HG02852 (cell line): ENCODE measurements around the gene PLCZ1.
"Not testable (repeated sequence)": the region's sequence is repeated elsewhere in the genome, so short reads cannot be mapped to it uniquely, and the experiment has no call there.

Experiments used
- ATAC-seq: cut with Tn5 transposase; IDR thresholded peaks from one replicate; pipeline ENCODE4 v1.9.1; 2021; ENCODE audit warnings: mild to moderate bottlenecking, moderate library complexity; ENCODE audit not compliant: unreplicated experiment

Gene PLCZ1

DNA sequence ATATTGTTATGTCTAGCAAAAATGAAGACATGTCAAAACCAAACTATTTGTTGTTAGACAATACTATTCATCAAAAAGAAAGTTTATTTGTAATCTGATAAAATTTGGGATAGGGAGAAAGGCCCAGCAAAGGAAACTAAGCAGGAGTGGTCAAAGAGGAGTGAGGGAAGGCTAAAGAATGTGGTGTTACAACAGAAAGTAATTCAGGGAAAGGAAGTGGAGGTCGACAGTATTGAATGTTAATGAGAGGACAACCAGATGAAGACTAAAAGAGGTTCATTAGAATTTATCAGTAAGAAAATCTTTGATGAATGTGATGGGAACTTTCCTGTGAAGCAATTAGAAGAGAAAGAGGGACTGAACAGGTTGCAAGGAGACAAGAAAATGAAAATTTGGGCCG, 33.9 kb downstream of the PLCZ1 start:
- ATAC-seq, result no peak

DNA sequence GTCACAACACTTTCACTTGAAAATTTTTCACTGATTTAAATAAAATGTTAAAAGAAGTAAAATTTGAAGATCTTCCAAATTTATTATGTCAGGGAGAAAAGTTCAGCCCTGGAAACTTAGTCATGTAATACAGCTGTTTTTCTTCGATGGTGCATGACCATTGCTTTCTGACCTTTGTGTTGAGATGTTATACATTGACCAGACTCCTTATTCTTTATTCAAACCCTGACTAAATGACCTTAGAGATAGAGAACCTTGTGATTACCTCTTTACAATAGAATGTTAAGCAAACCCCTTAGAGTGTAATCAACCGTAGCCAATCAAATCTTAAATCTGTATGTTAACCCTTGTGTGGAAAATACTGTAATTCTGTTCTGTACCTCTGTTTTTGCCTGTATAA, 34.5 kb downstream of the PLCZ1 start:
- no peak for ATAC-seq

DNA sequence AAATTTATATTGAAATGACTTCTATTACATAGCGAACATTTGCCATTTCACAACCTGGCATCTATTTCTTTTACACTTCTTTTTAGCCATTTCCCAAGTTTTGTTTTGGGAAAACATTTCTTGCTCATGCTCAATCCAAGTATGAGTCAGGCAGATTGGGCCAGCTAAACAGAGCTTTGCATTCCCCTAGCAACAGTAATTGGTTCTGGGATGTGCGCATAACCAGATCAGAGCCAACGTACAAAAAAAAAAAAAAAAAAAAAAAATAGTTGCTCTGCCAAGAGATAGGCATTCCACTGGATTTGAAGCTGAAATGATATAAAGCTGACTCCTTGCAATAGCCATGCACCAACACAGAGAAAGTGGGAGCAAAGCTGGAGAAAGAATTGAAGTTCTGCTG, 37.5 kb downstream of the PLCZ1 start:
- no peak for ATAC-seq

DNA sequence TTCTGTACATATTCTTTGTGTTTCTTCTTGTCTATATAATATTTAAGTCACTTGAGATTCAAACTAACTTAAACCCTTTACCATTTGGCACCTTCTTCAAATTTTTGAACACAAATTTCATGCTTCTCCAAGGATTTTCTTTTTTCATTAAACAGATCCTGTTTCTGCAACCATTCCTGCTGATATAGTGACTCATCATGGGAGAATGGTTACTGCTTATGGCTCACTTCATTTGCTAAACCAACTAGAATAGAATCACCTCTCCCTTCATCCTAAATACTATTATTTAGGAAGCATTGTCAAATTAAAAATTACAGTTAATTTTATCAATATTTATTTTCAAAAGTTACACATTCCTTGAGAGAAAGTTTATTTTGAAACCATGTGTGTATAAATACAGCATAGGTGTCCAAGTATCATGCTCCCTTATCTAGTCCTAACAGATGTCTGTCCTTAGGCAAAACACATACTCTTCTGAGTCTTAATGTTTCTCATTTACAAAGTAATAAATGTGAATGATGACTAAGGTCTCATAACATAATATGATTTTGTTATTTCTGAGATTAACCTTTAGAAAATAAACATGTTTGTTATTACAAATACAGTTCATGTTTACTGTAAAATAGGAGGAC, 40.7 kb downstream of the PLCZ1 start:
- no peak for ATAC-seq

DNA sequence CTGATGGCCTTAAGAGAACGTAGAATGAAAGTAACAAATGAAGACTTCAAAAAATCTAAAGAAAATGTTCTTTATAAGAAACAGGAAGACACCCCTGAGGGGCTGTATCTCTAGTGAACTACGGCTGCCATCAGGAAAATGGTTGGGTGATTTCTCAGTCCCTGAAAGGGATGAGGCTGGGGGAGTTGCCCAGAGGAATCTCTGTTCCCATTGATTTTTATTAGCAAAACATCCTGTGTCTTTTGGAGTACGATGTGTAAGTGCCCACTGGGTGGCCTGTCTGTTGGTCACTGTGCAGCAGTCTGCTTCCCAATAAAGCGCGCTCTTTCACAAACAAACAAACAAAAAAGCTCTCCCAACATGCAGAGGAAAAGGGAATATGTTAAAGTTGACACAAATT, 43.8 kb downstream of the PLCZ1 start:
- ATAC-seq, result not testable (repeated sequence)

DNA sequence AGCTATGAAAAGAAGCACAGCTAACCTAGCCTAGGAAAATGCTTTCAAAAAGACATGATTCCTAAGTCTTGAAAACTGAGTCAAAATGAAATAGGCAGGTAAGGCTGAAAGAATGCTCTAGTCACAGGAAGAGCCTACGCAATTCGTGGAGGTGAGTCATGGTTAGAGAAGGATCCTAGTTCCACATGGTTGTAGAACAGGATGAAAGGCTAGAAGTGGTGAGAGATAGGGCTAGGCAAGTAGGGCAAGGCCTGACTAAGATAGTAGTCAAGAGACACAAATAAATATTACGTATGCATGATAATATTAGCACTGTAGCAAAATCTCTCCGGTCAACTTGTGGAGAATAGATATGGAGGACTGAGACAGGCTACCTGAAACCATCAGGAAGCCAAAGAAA, 47.2 kb downstream of the PLCZ1 start:
- ATAC-seq, result no peak

DNA sequence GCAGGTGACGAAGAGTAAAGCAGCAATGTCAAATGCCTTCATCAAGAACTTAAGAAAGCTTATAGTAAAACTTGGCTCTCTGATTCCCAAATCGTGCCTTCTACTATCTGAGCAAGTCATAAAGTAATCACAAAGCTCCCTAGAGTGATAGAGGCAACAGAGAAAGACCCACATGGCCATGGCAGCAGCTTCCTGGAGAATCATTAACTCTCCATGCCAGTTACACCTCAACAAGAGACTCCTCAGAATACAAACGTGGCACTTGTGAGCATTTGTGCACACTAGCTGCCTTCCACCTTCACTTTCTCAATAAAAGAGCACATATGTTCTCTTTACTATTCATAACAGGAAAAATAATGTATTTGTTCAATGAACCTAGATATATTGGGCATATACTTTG, 48.0 kb downstream of the PLCZ1 start:
- ATAC-seq, result no peak

DNA sequence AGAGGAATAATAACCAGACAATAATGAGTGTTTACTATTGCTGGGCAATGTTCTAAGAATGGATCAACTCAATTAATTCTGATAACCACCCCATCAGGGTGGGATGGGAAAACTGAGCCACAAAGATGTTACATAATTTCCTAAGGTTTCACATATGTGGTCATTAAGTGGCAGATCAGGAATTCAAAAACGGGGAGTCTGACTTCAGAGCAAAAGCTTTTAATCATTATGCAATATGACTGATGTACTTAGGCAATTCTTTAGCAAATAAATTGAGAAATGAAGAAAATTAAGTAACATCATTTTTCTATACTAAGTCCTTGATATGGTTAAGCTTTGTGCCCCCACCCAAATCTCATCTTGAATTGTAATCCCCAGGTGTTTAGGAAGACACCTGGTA, 53.4 kb downstream of the PLCZ1 start:
- ATAC-seq, result no peak

DNA sequence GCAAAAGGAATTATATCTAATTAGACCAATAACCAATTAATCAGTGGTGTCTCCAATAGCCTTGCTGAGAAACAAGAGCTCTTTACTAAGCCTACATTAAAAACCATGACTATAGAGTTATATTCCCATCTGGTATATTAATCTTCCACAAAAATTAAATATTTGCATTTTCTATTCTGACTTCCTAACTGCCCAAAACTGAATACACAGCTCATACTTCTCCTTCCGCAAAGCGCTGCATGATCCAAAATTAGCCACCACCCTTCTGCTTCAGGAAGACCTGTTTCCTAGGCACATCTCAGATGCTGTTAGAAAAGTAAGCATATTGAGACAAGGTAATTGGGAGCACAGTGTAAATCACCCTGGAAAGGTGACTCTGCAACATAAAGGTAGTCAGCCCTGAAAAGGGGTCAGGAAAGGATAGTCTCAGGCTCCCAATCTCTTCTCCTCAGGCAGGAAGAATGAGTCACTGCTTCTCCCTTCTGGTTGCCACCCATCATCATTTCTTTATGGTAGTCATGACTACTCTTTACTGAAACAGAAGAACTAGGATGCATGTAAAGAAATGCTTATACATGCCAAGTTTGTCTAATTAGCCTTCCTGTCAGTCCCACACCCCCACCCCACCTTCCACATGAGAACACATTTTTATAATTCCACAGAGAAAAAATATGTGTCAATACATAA, 54.3 kb downstream of the PLCZ1 start:
- ATAC-seq, result no peak

DNA sequence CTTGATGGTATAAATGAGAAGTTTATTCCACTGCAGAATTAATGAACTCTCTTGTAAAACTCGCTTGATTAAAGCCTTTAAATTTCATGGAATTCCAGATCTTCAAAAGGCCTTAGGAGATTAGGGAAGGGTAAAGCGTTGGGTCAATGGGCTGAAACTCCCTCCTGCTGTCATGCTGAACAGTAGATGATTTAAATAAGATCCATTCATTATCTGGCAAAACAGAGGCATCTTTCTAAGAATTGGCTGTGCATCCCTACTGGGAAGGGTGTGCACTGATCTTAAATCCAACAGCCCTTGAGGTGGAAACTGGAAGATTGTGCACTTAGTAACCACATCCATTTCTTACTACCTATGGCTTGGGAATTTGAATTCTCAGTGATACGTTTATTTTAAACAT, 56.0 kb downstream of the PLCZ1 start:
- no peak for ATAC-seq

DNA sequence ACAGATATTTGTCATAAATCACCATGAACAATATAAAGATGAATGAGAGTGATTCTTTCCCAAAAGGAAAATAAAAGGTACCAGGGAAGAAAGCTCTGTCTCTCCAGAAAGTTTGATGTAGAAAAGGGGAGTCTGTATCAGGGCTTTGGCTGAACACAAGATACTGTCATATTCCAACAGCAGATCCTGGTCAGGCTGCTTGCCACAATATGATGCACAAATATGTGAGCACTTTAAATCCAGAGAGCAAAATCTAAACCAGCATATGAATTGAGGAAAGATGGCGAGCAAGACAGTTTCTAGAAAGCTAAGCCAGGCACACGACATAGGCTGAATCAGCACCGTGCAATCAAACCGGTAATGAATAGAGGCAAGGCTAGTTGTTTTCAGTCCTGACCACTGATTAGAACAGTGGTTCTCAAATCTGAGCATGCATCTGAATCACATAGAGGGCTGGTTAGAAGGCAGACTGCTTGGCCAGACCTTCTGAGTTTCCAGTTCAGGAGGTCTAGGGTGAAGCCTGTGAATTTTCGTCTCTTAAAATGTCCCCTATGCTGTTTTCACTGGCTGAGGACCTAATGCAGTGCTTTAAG, 60.7 kb downstream of the PLCZ1 start:
- ATAC-seq, result no peak

DNA sequence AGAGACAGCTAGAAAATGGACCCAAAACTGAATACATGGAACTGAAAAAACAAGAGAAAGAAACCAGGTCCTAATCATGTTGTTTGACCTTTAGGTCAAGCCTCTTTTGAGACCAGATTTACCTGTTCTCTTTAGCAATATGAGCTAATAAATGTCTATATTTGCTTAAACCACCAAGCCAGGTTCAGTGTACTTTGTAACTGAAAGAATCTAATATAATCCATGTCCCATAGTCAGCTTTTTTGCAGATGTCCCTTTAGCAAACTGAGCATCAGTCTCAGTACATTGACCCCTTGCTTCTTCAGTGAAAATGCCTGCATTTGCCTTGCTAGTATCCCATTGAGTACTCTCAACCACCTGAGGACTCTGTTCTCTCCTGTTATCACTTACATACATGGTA, 61.7 kb downstream of the PLCZ1 start:
- ATAC-seq, result no peak

DNA sequence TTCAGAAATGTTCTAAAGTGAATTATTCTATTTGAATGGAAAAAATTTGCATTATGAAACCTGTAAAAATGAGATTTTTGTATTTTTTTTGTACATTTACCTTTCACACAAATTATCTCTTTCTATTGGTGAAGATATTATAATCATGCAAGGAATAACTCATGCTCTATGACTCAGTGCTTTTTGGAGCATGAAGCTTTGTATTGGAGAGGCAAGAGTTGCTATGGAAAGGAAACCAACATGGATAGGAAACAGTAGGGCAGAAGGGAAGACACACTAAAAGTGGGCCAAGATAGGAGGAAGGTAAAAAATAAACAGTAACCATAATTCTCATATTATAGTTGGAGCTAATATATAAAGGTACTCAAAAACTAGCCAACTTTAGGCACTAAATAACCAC, 79.0 kb downstream of the PLCZ1 start:
- ATAC-seq, result no peak

DNA sequence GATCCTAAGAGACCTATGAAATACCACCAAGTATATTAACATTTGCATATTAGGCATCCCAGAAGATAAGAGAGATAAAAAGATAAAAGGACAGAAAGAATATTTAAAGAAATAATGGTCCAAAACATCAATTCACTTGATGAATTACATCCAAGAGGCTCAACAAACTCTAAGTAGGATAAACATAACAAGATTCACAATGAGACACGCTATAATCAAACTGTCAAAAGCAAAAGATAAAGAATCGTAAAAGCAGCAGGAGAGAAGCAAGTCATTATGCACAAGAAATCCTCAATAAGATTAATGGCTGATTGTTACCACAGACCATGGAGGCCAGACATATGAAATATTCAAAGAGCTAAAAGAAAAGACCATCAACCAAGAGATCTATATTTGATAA, 79.6 kb downstream of the PLCZ1 start:
- ATAC-seq, result no peak

DNA sequence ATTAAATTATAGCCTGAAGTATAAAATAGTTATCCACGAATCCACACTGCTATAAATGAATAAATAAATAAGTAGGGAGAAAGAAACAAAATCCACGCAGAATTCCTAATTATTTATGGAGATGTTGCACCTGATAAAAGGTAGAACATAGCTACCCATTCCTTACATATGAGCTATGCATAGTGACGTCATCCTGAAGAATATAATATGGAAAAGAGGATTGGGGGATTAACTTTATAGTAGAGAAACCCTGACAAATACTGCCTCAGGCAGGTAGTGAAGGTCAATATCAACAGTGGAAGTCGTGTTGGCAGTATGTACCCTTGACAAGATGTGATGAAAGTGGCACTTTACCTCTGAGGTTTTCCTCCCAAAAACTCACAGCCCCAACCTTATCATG, 82.5 kb downstream of the PLCZ1 start:
- ATAC-seq, result no peak

DNA sequence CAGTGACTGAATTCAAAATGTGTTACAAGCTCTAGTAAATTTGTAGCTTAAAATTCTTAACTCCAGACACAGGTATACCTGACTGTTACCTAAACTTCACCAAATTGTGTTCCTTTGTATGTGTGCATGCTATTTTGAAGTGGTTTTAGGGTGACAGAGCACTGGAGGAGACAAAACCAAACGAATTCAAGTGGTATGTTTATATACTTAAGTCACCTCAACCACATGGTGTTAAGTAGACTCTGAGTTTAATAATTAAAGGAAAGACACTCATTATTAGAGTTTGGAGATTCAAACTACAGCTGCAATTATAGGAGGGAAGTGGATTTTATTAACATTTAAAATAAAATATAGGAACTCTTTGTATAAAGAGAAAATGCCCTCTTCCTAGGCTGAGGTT, 84.3 kb downstream of the PLCZ1 start:
- no peak for ATAC-seq

DNA sequence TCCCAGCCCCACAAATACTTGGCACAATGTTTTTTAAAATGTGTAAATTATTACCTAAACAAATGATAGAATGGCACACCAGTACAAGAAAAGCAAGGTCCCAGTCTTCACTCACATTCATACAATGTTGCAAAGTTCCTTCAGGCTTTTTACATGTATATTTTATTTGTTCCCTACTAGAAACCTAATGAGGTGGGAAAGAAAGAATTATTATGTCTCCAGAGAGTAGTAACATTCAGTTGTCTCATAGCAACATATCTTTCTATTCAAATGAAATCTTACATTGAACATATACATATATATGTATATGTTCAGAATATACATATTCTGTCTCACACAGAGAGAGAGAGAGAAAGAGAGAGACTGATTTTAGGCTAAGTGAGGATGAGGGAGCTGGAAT, 85.2 kb downstream of the PLCZ1 start:
- no peak for ATAC-seq

DNA sequence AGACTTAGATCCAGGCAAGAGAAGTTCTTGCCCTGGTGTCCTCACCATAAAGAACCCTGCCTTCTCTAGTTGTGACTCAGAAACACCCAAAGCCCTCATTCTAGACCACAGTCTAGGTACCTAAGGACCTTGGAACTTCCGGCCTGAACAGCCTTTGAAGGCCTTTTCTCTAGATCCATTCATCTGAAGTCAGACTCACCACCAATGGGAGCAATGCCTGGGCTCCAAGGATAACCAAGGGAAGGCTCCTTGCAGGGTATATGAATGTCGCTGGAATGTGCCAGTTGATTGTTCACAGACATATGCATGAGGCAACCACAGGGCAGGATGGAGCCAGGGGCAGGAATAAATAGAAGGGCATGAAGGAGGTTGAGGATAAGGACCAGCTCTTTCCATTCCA, 86.3 kb downstream of the PLCZ1 start:
- no peak for ATAC-seq

DNA sequence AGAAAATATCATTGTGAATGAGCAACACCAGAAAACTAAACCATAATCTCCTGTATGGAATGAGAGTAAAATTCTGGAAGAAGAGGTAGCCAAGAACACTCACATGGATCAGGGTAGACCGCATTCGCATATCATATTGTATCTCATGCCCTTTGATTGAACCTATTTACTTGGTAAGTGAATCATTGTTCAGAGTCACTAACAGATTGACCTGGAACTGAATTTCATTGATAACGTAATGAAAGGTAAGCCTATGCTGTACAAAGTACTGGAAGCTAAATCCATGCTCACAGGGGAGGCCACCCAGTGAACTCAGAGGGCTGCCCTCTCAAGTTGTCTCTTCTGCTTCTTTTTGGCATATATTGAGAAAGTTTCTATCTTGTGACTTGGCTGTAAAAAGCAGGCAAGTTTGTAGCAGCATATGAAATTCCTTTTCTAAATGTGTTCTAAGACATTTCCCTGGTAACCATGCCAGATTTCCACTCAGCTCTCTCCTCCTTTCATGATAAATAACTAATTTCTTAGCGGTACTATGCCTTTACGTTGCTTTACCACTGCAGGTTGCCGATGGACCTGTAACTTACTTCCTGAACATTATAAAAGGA, 91.4 kb downstream of the PLCZ1 start:
- no peak for ATAC-seq

DNA sequence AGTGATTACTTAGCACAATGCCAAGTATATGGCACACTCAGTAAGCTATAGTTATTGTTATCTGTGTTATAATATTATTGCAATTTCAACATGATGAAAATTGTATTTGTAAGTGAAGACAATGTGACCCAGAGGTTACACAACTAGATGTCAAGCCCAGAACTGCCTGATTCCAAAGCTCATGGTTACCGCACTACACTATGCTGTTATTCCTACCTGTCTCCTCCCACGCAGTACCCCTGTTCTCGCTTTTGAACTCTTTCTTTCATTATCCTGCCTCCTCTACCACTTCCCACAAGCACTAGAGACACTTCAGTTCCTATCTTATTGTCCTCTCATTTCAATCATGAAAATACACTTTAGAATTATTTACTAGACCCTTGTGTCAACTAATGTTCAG, 93.2 kb downstream of the PLCZ1 start:
- ATAC-seq, result no peak

DNA sequence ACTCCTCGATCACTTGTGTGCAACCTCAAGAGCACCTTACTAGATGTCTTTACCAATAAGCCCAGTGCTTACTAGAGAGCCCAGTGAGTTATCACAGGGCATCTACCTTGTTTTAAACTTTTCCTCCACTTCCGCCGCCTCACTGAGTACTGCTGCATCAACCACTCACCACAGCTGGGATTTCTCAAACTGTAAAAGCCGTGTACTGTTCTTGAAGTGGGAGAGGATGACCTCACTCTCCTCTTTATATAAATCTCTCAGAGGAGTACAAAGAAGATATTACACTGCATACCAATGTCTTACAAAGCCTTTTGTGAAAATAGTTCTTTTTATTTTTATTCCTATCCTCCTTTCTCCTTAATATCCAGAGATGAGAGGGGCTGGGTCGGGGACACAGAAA, 94.1 kb downstream of the PLCZ1 start:
- no peak for ATAC-seq

DNA sequence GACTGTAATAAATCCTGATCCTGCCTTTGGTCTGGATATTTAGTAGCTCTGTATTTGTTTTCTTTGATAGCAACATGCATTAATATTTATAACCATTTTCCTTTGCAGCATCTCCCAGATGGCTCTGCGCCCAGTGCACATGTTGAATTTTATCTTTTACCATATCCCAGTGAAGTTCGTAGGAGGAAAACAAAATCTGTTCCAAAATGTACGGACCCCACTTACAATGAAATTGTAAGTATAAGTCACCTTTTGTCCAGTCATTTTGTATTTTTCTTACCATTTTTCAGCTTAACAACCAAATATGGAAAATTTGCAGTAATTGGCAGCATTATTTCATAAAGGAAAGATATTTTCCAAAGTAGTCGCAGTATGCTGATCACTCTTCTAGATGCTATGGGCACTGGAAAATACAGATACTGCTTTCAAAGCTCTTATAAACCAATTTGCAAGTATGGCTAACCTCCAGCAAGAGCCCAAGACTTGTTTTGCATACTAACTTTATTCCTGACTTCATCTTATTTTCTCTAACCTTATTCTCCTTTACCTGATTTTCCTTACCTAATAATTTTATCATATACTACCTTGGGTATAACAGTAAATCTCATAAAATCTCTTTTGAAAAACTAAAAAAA, 97.4 kb downstream of the PLCZ1 start:
- no peak for ATAC-seq
